KOPT-K1 (cell line): ENCODE measurements around the gene TIMM22.
"Not testable (repeated sequence)": the region's sequence is repeated elsewhere in the genome, so short reads cannot be mapped to it uniquely, and the experiment has no call there.

Experiments used
- H3K27ac ChIP-seq: fragments of 200-600 bp; sonication (generic); 2 replicates; pipeline ENCODE4 v1.5.1; 2016; ENCODE audit warnings: antibody characterized with exemption, mild to moderate bottlenecking, low read depth, low read length; ENCODE audit not compliant: poor library complexity, severe bottlenecking
- H3K36me3 ChIP-seq: fragments of 200-600 bp; sonication (generic); 2 replicates; pipeline ENCODE4 v1.5.1; 2017; ENCODE audit warnings: antibody characterized with exemption, mild to moderate bottlenecking, low read length, moderate library complexity; ENCODE audit not compliant: insufficient read depth
- H3K9me3 ChIP-seq: fragments of 200-600 bp; sonication (generic); 2 replicates; pipeline ENCODE4 v1.5.1; 2017; ENCODE audit warnings: antibody characterized with exemption, low read length, mild to moderate bottlenecking; ENCODE audit not compliant: insufficient read depth, poor library complexity, severe bottlenecking

The TIMM22 gene

DNA sequence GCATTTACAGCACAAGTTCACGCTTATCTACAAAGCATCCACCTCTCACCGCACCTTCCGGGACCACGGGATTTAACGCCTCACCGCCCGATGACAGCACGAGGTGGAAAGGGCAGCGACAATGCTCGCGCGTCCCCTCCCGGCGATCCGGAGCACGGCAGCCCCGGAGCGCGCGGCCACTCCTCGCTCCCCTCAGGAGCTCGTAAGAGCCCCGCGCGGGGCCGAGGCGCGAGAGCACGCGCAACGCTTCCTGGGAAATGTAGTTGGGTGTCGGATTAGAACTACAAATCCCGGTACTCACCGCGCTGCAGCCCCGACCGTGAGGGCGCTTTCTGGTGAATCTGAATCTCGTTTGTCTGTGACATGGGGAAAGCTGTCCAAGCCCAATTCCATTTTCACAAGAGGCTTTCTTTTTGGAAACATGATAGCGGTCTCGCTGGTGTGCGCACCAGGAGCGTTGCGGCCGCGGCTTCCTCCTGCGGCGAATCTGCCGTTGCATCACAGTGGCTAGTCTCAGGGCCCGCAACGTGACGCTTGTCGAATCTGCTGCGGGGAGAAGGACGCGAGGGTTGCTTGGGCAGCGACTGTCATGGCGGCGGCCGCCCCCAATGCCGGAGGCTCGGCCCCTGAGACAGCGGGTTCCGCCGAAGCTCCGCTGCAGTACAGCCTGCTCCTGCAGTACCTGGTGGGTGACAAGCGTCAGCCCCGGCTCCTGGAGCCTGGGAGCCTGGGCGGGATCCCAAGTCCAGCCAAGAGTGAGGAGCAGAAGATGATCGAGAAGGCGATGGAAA lies at the start of gene TIMM22:
TSS of gene TIMM22 (plus strand) at position 576 of the 791 bp plus-strand sequence. CDS start at position 590, 14 bp downstream.
- H3K27ac ChIP-seq = peak within 1 kb of the TSS; percentile 96
- H3K36me3 ChIP-seq = peaks cover 24% of the 10 kb centered on the region
- peaks cover 35% of the 10 kb centered on the region for H3K9me3 ChIP-seq

DNA sequence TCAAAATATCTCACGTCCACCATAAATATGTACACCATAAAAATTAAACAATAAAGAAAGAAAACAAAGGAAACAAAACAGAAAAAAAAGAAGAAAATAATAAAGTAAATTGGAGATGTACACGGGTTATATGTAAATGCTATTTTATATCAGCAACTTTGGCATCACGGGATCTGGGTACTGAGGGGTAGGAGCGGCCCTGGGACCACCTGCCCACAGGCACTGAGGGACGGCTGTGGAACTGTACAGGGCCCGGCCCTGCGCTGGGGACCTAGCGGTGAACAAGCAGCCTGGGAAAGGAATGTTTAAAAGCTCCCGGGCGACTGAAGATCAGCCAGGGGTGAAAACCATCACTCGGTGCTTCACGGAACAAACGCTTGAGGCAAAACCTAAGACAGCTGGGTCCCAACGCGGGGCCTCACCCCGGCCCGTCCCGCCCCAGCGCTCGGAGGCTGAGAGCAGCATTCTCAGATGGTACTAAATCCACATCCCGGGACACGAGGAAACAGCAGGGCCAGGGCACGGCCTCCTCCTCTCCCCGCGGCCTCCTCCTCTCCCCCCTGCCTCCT lies 48.6 kb upstream of the TIMM22 start:
- no peak overlapping the region for H3K27ac ChIP-seq
- no peaks in the 10 kb centered on the region for H3K36me3 ChIP-seq
- H3K9me3 ChIP-seq = no peaks in the 10 kb centered on the region

GRCh38 chr17:949623-950303 lies 47.2 kb upstream of the TIMM22 start:
- H3K36me3 ChIP-seq = no peaks in the 10 kb centered on the region
- no peak overlapping the region for H3K27ac ChIP-seq
- H3K9me3 ChIP-seq = no peaks in the 10 kb centered on the region

- no peaks in the 10 kb centered on the region for H3K36me3 ChIP-seq
- H3K9me3 ChIP-seq = no peaks in the 10 kb centered on the region
- no peak overlapping the region for H3K27ac ChIP-seq
Observed at GRCh38 chr17:951325-952132, 45.4 kb upstream of the TIMM22 start.

DNA sequence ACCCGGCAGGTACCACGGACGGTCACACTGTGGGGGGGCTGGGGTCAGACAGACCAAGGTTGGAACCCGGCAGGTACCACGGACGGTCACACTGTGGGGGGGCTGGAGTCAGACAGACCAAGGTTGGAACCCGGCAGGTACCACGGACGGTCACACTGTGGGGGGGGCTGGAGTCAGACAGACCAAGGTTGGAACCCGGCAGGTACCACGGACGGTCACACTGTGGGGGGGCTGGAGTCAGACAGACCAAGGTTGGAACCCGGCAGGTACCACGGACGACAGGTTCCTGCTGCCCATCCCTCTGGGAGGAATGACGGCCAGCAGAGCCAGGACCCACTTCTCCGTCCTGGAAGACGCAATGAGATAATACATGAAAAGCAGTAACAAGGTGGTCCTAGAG lies 44.3 kb upstream of the TIMM22 start:
- not testable (repeated sequence) for H3K27ac ChIP-seq, H3K9me3 ChIP-seq, H3K36me3 ChIP-seq

DNA sequence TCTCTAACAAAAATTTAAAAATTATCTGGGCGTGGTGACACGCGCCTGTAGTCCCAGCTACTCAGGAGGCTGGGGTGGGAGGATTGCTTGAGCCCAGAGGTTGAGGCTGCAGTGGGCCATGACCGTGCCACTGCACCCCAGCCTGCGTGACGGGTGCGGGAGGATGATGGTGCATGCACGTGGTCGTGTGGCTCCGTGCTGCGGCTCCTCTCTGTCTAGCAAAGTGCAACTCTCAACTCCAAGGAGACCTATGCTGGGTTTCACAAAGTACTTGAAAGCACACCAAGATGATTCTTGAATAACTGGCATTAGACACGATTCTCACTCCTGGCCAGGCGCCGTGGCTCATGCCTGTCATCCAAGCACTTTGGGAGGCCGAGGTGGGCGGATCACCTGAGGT lies 43.2 kb upstream of the TIMM22 start:
- H3K27ac ChIP-seq = no peak overlapping the region
- no peaks in the 10 kb centered on the region for H3K36me3 ChIP-seq
- no peaks in the 10 kb centered on the region for H3K9me3 ChIP-seq

DNA sequence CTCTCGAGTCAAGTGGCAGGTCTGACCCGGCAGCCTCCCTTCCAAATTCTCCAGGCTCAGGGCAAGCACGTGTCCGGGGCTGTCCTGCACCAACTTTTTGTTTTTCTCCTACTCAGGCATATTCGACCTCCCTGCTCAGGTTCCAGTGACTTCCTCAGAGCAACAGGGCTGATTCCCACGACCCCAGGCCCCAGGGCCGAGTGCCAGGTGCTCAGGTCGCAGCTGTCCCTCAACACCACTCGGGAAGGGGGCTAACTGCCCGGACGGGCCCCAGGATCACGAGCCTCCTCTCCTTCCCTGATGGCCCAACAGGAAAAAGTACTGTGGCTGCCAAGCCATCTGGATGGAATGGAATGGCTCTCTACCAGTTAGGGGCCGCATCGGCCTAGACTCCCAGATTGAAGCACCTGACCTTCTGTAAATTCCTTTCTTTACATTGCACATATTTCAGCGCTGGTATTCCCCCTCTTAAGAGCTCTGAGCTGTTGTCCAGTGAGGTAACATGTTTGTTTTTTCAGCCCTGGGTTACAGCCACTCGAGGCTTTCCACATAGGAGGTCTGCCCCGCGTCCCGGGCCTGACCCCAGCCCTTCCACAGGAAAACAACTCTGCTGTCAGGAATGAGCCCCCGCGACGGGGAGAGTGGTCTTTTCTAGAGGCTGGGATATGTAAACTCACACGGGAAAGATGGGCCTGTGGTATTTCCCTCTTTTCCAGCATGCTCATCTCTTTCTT lies 42.3 kb upstream of the TIMM22 start:
- Histone ChIP-seq H3K9me3 (no peaks in the 10 kb centered on the region), H3K36me3 (no peaks in the 10 kb centered on the region), H3K27ac (no peak overlapping the region)

GRCh38 chr17:956905-957304 lies 40.0 kb upstream of the TIMM22 start:
- no peaks in the 10 kb centered on the region for H3K9me3 ChIP-seq
- H3K36me3 ChIP-seq = no peaks in the 10 kb centered on the region
- no peak overlapping the region for H3K27ac ChIP-seq

GRCh38 chr17:957856-958421 lies 39.0 kb upstream of the TIMM22 start:
- H3K9me3 ChIP-seq = no peaks in the 10 kb centered on the region
- H3K36me3 ChIP-seq = no peaks in the 10 kb centered on the region
- no peak overlapping the region for H3K27ac ChIP-seq

DNA sequence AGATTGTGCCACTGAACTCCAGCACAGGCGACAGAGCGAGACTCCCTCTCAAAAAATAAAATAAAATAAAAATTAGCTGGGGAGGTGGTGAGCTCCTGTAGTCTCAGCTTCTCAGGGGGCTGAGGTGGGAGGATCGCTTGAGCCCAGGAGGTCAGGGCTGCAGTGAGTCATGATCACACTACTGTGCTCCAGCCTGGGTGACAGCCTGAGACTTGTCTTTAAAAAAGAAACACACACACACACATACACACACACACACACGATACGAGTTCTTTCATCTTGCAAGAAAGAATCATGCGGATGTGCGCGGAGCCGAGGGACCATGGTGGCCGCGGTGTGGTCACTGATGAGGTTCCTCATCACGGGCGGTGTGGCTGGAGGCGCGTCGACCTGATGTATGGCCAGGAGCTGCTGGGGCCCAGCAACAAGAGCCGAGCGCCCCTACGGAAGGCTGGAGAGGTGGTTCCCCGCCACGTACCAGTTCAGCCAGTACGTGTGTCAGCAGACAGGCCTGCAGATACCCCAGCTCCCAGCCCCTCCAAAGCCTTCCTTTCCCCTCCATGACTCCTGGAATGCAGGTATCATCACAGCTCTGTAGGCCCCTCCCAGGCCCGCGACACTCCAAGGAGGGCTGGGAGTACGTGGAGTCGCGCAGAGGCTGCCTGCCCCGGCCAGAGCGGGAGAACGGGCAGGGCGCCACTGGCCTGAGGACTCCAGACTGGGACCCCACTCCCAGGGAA lies 38.0 kb upstream of the TIMM22 start:
- H3K36me3 ChIP-seq = no peaks in the 10 kb centered on the region

DNA sequence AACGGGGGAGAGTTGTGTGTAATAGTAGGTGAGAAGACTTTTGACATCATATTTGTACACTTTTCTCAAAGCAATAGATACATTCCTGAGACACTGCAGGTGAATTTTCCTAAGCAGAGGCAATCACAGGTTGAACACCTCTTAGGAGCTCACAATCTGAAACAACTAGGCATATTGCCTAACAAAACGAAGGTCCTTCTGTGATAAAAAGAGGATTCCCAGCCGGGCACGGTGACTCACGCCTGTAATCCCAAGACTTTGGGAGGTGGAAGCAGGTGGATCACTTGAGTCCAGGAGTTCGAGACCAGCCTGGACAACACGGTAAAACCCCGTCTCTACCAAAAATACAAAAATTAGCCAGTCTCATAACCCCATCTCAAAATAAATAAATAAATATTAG lies 34.8 kb upstream of the TIMM22 start:
- Histone ChIP-seq H3K36me3 (no peaks in the 10 kb centered on the region), H3K9me3 (no peaks in the 10 kb centered on the region), H3K27ac (no peak overlapping the region)

More for the DNA sequence above, 38.0 kb upstream of the TIMM22 start:
- Histone ChIP-seq H3K27ac (no peak overlapping the region), H3K9me3 (no peaks in the 10 kb centered on the region)

- no peaks in the 10 kb centered on the region for H3K36me3 ChIP-seq
- H3K27ac ChIP-seq = no peak overlapping the region
- H3K9me3 ChIP-seq = no peaks in the 10 kb centered on the region
Observed at GRCh38 chr17:962670-963069, 34.3 kb upstream of the TIMM22 start.

DNA sequence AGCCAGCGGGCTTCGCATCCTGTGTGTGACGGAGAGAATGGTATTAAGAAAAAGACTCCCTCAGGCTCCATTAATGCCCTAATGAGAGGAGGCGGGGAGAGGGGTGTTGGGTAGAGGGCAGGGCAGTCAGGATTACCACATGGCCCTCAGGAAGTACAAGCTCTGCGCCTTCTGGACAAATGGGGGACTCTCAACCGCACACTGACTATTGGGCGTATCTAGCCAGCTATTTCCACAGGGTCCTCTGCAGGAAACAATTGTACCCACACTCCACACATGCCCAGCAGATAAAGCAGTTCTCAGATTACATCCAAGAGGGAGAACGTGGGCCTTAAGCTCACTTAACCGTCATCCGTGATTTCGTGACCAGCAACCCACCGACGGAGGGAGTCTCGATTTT lies 32.1 kb upstream of the TIMM22 start:
- Histone ChIP-seq H3K36me3 (no peaks in the 10 kb centered on the region), H3K27ac (no peak overlapping the region), H3K9me3 (no peaks in the 10 kb centered on the region)
